ENCODE measurements around the gene CASTOR1.

CASTOR1 gene

GRCh38 chr22:30295576-30295975 lies 6.3 kb upstream of the CASTOR1 start:
- TF ChIP-seq, protein P1, sequence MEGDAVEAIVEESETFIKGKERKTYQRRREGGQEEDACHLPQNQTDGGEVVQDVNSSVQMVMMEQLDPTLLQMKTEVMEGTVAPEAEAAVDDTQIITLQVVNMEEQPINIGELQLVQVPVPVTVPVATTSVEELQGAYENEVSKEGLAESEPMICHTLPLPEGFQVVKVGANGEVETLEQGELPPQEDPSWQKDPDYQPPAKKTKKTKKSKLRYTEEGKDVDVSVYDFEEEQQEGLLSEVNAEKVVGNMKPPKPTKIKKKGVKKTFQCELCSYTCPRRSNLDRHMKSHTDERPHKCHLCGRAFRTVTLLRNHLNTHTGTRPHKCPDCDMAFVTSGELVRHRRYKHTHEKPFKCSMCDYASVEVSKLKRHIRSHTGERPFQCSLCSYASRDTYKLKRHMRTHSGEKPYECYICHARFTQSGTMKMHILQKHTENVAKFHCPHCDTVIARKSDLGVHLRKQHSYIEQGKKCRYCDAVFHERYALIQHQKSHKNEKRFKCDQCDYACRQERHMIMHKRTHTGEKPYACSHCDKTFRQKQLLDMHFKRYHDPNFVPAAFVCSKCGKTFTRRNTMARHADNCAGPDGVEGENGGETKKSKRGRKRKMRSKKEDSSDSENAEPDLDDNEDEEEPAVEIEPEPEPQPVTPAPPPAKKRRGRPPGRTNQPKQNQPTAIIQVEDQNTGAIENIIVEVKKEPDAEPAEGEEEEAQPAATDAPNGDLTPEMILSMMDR (IDR thresholded peaks at IDR 0.05): no peak

GRCh38 chr22:30294830-30295229 lies 5.5 kb upstream of the CASTOR1 start:
- TF ChIP-seq, protein P1 (IDR thresholded peaks at IDR 0.05): no peak

DNA sequence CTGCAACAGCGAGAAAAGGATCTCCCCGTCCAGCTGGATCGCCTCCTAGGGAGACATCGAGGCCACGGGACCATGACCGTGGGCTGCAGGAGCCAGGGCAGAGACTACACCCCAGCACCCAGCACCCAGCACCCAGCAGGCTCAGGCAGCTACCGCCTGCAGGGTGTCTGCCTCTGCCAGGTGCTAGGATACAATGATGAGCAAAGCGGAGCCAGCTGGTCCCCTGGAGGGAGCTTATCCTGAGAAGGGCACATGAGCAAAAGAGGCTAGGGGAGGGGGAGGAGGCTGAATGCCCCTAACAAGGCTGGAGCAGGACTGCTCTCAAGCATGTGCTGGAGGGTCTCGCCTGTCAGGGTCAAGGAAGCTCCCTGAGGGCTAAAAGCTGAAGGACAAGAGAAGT lies 4.8 kb upstream of the CASTOR1 start:
- TF ChIP-seq, protein P1 (IDR thresholded peaks at IDR 0.05): no peak

GRCh38 chr22:30293026-30293425 lies 3.7 kb upstream of the CASTOR1 start:
- TF ChIP-seq, protein P1 (IDR thresholded peaks at IDR 0.05): no peak

GRCh38 chr22:30292069-30292970 lies 3.0 kb upstream of the CASTOR1 start:
- TF ChIP-seq, protein P1 (IDR thresholded peaks at IDR 0.05): no peak

GRCh38 chr22:30291058-30291892 lies 2.0 kb upstream of the CASTOR1 start:
- TF ChIP-seq, protein P1 (IDR thresholded peaks at IDR 0.05): no peak

DNA sequence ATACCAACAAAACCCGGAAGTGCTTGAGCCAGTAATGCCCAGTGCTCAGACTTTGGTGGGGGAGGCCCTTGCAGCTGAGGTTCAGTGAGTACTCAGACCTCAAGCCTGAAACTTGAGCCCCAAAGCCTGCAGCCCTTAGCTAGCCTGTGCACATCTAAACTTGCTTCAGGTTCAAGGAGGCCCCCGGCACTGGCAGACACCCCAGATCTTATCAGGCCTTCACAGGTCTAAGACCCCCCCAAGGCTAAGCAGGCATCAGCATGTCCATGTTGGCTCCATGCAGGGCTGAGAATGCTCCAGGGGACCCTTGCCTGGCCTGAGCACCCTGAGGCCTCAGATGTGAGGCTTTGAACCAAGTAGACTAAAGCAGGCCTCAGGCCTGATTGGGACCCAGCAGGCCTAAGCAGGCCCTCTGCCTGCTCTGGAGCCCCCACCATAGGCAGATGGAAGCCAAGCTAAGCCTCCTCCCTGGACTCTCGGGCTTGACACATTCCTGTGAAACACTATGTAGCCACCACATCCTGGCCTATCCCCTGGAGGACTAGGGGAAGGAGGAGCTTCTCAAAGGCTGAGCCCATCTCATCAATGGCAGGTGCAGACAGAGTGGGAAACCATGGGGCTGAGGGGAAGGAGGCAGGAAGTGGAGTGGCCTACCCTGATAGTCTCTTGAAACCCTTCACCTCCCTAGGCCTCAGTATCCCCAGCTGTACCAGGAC lies 1.2 kb upstream of the CASTOR1 start:
- TF ChIP-seq, protein P1 (IDR thresholded peaks at IDR 0.05): no peak

All from LNCAP (cell line).